Measurements from ENCODE around the gene INPP5J.
A peak's percentile ranks its signal among the peaks of the same experiment; 100 is the strongest.
"Not testable (repeated sequence)": the region's sequence is repeated elsewhere in the genome, so short reads cannot be mapped to it uniquely, and the experiment has no call there.

INPP5J gene

DNA sequence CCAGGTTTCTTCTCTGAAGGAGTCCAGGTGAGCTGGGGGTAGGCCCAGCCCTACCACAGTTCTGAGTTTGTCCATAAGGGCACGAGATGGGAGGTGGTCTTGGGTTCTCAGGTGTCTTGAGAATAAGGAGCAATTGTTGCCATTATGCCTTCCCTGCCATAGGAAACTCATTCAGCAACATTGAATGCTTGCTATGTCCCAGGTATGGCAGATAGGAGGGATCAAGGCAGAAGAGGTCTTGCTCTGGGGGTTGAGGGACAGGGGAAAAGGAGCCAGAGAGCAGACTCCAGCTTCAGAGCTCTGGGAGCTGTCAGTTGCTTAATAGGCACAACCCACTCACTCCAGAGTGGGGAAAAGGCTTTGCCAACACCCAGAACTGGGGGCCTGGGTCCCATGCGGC, 19.7 kb upstream of the INPP5J start:
- DNase-seq: no peak

DNA sequence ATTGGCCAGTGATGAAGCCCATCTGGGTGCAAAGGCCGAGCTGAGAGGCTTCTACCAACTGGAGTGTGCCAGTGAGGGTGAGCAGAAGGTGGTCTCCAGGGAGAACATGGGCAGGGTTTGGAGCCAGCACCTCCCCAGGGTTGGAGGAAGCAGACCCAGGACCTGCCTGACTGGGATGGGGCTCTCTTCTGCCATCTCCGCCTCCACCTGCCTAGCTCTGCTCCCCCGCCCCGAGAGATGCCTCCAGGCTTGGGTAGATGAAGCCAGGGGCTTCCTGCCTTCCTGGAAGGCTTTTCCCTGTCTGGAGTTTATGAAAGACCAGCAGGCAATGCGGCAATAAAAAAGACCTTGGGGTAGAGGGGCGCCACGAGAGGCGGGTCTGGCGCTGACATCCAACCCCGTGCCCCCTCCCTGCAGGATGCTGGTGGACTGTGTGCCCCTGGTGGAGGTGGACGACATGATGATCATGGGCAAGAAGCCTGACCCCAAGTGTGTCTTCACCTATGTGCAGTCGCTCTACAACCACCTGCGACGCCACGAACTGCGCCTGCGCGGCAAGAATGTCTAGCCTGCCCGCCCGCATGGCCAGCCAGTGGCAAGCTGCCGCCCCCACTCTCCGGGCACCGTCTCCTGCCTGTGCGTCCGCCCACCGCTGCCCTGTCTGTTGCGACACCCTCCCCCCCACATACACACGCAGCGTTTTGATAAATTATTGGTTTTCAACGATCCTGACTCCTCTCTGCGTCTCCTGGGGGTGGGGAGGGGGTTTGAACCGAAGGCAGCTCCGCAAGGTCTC, 18.7 kb upstream of the INPP5J start:
- no peak for DNase-seq

DNA sequence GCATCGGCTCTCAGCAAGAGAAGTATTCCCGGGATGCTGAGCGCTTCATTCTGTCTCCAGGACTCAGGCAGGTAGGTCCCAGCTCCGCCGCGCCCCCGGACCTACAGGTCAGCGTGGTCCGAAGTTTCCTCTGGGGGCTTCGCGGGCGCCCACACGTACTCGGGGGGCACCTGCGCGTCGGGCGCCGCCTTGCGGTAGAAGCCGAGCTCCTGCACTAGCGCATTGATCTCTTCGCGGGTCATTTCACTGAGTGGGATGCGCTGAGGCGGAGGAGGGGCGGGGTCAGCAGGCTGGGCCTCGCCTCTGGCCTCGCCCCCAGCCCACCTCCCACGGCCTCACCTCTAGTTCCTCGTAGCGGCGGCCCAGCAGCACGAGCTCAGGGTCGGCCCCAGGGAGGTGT, 17.9 kb upstream of the INPP5J start:
- no peak for DNase-seq

DNA sequence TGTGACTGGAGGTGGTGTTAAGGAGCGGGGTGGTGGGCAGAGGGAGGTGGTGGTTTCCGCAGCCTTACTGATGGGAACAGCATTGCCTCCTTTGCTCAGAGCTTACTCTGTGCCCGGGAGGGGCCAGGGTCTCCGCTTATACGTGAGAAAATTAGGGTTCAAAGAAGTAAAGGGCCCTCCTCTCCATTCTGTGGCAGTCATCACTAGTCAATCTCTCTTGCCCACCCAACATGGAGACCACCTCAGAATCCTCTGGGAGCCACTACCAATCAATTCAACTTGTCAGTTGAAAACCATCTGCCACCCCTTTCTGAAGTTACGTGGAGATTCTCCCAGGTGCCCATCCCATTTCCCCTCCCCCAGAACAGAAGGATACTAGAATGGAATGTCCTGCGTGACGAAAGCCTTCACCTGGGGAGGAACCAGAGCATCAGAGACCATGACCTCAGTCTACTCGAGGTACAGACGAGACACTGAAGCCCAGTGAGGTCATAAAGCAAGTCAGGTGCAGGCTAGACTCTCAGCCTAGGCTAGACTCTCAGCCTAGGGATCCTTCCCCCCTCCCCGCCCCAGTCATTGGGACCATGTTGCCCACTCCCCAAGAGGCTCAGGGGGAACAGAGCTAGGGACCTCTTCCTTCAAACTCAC, 17.4 kb upstream of the INPP5J start:
- DNase-seq: no peak

DNA sequence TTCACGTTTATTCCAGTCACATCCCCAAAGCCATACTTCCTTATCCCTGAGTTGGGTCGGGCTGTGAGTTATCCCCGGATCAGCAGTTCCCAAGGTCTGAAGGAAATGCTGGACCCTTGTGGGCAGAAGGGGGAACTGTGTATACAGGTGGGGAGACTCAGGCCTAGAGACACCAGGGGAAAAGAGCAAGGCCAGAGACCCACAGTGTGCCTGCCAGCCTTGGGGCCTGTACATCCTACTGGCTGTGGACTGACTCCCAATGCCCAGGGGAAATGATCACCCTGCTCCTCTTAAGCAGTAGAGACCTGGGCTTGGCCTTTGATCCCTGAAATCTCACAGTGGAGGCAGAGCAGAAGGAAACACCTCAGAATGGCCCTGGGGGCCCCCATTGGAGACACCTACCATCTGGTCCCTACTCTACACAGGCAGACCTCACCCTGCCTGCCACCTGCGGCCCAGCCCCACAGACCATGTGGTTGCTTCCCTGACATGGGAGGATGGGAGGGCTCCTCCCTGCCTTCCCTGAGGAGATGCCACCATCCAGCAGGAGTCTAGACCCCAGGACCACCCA, 16.7 kb upstream of the INPP5J start:
- DNase-seq: no peak

DNA sequence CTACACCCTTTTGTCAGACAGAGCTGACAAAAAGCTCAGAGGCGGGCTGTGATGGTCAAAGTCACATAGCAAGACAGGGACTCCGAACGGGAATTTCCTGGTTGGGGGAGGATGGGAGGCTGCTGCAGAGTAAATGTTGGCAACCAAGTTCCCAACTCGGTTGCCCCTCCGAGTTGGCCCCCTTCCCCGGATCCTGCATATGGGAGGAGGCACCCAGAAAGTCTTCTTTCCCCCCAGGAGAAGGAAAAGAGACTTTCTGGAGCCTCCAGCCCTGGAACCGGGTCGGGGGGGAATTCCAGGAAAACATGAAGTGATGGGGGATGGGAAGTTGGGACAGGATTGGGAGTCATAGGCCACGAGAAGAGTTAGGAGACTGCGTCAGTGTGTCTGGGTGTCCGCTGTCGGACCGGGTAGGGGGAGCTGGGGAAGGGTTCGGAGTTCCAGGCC, 16.0 kb upstream of the INPP5J start:
- no peak for DNase-seq

DNA sequence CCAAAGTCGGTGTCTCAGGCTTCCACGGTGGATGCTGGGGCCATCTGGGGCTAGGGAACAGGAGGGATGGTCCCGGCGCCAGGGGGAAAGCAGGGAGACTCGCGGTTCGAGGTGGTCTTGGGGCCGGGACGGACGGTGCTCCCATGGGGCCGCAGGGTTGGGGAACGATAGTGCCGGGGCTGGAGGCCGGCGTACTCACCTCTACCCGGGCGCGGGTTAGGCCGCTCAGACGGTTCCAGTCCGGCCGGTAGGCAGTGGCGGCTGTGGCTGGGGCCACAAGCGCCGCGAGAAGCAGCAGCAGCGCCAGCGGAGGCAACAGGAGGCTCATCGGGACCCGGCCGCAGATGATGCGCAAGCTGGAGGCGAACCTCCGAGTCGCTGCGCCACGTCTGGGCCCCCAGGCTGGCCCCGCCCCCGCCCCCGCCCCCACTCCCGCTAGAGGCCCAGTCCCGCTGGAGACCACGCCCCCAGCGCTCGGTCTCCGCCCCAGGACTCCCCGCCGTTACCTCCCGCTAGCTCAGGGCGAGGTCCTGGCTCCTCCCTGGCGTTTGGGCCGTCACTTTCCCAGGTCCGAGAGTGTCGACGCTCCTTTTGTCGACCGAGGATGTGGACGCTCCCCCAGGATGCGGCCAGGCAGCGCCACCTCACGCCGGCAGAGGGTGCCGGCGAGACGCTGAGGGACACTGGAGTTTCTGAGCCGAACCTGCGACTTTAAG, 15.4 kb upstream of the INPP5J start, which contains the start of gene SELENOM:
SELENOM (minus strand) TSS at position 391 of the 716 bp plus-strand sequence; CDS start at position 328, 63 bp downstream.
- DNase-seq: peak; percentile 91

DNA sequence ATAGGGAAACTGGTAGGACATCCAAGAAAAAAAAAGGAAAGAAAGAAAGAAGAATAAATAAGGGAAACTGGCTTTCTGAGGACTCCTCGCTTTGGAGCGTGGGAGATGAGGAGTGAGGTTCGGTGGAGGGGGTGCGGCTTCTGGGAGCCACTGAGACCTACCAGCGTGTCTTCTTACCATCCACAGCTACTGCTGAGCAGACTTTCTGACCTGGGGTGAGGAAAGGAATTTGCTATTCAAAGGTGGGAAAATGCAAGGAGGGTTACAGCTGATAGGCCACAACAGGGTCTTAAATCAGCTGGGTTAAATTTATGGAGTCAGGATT, 14.9 kb upstream of the INPP5J start:
- DNase-seq: no peak

DNA sequence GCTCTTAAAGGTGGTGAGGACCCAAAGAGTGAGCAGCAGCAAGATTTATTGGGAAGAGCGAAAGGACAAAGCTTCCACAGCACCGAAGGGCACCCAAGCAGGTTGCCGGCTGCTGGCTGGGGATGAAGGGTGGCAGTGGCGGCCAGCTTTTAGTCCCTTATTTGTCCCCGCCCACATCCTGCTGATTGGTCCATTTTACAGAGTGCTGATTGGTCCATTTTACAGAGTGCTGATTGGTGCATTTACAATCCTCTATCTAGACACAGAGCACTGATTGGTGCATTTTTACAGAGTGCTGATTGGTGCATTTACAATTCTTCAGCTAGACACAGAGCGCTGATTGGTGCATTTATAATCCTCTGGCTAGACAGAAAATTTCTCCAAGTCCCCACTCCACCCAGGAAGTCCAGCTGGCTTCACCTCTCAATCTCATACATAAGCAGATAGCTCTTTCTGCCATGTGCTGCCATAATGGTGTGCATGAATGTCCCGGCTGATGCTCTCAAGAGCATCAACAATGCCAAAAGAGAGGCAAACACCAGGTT, 10.1 kb upstream of the INPP5J start:
- DNase-seq: not testable (repeated sequence)

DNA sequence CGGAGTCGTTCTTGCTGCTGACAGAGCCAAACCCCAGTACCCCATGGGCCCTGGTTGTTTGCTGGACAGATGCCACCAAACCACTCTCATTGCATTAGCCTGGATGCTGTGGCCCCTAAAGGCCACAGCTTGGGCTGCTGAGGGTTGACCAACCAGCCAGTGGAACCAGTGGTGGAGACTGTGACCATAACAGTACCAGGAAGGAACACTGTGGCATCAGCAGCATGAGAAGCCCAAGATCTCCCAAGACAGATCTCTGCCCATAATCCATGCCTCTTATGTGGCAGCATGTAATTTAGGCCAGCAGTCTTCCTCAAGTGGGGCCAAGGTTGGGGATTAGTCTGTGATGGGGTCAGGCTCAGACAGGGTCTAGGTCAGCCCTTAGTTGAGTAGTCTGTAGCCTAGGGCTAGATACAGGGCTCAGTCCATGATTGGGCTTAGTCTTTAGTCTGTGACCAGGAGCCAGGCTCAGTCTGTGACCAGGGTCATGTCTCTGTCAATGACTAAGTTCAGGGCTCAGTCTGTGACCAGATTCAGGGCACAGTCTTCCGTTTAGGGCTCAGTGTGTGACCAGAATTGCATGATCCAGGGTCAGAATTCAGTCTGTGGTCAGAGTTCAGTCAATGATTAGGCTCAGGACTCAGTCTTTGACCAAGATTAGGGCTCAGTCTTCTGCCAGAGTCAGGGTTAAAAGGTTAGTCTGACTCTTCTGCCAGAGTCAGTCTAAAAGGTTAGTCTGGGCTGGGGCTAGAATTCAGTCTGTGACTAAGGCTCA, 4.5 kb upstream of the INPP5J start:
- no peak for DNase-seq

DNA sequence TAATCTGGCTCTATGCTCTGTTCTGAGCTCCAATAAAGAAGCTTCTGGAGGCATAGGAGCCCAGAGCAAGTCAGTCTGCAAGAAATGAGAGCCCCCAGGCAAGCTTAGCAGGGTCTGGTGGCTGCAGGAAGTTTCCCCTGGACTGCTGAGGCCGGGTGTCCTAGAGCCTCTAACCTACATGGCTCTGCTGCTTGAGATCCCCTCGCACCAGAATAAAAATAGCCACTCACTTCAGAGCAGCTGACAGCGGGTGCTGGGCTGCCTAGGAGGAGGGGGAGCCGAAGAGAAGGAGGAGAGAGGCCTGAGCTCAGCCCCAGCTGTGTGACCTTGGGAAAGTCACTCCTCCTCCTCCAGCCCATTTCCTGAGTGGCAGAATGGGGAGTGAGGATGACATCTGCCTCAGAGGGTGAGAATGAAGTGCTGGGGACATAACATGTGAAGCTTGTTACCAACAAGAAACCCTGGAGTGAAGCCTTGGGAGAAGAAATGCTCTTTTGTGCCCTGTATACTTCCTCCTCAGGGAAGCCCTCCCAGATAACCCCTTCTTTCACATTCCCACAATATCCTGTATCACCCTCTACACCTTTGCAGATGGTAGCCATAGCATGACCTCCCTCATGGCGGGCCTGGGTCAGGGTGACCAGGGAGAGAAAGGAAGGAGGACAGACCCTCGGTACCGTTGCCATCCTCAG, 3.6 kb upstream of the INPP5J start:
- DNase-seq: no peak

DNA sequence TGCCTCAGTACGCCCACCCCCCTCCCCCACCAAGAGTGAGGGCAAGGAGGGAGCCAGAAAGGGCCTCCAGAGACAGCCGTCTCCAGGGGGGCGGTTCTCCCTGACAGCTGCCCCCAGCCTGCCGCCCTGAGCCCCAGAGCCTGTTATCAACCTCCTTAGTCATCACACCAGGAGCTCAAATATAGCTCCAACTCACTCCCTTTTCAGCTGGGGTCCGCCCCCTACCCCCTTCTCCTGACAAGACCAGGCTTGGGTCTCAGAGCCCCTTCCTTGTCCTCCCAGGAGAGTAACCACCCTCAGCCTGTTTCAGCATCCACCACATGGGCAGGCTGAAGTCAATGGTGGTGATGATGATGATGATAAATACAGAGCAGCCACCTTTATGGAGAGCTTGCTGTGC, 2.5 kb upstream of the INPP5J start:
- DNase-seq: no peak

DNA sequence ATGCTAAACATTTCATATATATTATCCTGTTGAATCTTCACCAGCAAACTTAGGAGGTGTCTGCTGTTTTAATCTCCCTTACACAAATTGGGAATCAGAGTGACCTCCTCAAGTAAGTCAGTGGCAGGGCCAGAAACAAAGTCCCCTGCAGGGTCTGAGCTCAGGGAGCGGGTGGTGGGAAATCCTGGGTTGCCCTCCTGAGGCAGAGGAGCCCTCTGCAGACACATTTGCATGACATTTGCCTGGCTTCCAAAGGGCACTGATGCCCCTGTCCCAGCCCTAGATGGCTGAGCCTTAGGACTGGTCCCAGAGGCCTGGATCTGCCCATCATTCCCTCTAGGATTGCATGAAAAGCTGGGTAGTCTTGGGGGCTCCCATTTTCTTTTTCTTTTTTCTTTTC, 2.1 kb upstream of the INPP5J start:
- no peak for DNase-seq

DNA sequence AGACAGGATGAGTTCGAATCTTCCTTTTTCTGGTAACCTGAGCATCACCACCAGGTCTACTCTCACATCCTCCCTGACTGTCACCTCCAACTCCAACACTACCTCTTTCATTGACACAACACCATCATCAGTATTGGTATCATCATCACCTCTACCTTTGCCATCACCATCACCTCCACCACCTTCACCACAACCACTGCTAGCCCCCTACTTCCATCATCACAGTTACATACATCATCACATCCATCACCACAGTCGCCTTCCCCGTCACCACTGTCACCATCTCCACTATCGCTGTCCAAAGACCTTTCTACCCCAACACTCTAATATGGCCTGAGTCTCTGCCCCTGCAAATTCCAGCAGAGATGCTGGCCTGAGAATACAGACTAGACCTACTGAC, 1.4 kb upstream of the INPP5J start:
- DNase-seq: no peak

DNA sequence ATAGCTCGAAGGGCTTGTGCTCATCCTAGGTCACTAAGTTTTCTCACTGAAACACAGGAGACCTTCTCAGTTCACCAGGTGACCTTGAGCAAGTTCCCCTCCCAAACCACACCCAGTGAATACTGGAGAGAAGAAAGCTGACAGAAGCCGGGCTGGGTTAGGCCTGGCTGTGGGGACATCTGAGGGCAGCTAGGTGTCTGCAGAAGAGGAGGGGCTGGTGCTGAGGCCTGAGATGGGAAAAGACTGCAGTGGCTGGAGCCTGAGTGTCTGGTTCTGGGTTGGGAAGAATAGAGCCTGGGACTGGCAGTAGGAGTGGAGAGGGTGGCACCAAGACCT, 602 bp upstream of the INPP5J start:
- no peak for DNase-seq

DNA sequence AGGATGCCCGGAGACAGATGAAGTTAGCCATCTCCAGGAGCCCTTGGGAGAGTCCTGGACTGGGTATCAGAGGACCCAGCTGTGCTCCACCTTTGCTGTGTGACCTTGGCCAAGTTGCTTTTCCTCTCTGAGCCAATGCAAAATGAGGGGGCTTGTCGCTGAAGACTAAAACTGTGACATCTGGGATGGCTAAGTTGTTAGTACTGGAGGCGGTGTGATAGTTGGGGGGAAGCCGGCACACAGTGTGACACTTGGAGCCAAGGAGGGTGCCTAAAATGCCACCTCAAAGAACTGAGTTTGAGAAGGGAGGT, 481 bp downstream of the INPP5J start:
- no peak for DNase-seq

DNA sequence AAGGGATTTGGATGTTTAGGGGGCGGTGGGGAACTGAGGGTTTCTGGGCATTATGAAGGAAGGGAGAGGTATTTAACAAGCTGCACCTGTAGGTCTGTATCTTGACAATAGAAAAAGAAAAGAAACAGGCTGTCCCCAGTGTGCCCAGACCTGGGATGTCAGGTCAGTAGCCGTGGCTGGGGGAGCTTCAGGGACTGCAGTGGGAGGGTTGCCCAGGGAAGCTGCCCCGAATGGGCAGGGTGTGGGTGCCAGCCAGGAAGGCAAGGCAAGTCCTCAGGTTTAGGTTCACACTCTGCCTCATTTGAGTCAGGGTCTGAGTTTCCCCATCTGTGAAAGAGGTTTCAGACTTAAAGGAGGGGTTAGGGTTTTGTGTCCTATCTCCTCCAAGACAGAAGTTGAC, 1.5 kb downstream of the INPP5J start:
- DNase-seq: no peak

DNA sequence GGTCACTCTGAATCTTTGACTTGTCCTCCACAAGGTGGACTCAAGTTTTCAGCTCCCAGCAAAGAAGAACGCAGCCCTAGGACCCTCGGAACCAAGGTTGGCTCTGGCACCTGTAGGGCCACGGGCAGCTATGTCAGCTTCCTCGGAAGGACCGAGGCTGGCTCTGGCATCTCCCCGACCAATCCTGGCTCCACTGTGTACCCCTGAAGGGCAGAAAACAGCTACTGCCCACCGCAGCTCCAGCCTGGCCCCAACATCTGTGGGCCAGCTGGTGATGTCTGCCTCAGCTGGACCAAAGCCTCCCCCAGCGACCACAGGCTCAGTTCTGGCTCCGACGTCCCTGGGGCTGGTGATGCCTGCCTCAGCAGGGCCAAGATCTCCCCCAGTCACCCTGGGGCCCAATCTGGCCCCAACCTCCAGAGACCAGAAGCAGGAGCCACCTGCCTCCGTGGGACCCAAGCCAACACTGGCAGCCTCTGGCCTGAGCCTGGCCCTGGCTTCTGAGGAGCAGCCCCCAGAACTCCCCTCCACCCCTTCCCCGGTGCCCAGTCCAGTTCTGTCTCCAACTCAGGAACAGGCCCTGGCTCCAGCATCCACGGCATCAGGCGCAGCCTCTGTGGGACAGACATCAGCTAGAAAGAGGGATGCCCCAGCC, 2.2 kb downstream of the INPP5J start:
- no peak for DNase-seq

DNA sequence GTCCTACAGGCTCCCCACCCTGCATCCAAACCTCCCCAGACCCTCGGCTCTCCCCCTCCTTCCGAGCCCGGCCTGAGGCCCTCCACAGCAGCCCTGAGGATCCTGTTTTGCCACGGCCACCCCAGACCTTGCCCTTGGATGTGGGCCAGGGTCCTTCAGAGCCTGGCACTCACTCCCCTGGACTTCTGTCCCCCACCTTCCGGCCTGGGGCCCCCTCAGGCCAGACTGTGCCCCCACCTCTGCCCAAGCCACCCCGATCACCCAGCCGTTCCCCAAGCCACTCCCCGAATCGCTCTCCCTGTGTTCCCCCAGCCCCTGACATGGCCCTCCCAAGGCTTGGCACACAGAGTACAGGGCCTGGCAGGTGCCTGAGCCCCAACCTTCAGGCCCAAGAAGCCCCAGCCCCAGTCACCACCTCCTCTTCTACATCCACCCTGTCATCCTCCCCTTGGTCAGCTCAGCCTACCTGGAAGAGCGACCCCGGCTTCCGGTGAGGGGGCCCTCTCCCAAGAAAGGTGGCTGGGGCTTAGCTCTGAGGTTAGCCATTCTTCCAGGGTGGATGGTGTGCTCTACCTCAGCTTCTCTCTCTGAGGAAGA, 2.9 kb downstream of the INPP5J start:
- no peak for DNase-seq

DNA sequence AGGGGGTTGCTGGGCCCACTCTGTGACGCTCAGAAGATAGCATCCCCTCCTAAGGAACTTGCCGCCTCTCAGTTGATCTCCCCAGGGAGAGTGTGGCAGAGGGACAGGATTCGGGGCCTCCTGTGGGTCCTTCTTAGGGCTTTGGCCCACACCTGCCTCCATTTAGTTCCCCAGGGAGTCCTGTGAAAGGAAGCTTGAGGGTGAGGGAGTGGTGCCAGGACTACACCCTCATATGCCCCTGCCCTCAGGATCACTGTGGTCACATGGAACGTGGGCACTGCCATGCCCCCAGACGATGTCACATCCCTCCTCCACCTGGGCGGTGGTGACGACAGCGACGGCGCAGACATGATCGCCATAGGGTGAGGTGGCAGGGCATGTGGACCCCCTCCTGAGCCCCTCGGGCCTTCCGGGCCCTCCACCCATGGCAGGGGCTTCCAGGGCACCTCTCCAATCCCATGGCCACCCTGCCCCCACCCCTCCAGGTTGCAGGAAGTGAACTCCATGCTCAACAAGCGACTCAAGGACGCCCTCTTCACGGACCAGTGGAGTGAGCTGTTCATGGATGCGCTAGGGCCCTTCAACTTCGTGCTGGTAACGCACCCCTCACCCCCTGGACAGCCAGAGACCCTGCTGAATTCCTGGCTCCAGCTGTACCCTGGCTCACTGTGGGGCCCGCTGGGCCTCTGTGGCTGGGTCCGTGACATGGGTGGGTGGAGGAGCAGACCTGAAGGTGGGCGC, 3.5 kb downstream of the INPP5J start:
- DNase-seq: no peak

DNA sequence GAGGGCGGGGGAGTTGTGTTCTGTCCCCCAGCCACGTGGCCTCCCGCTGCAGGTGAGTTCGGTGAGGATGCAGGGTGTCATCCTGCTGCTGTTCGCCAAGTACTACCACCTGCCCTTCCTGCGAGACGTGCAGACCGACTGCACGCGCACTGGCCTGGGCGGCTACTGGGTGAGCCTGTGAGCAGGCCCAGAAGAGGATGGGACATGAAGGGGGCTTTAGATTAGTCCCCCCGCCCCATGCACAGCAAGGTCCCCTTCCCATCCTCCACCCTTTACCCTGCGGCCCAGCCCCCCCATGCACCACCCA, 4.1 kb downstream of the INPP5J start:
- no peak for DNase-seq

Measured in activated CD4-positive, alpha-beta T cell treated with anti-CD3 and anti-CD28 coated beads, Interleukin-2, amount 50 U/mL, for 16 hours (primary cell).